GM12878 (cell line): ENCODE measurements around the gene PRSS50.

Source experiments
- CBFB ChIP-seq: IDR thresholded peaks from 2 replicates; pipeline ENCODE4 v1.6.1; 2016; ENCODE audit warnings: antibody characterized with exemption, low read depth
- SIN3A ChIP-seq: IDR thresholded peaks from 2 replicates; pipeline ENCODE4 v1.6.1; 2012; ENCODE audit warnings: low read depth, low read length, improper control_type of control experiment
- USF2 ChIP-seq: IDR thresholded peaks from 2 replicates; pipeline ENCODE4 v1.6.1; 2011; ENCODE audit warnings: low read depth, low read length, improper control_type of control experiment, borderline replicate concordance
- TF ChIP-seq, protein P1 (sequence below), 3 experiments: IDR thresholded peaks in 2 of 3; conservative IDR thresholded peaks in 1 of 3; 2 replicates each; pipeline ENCODE4 v1.5.1; 2011; ENCODE audit warnings: low read depth in 3 of 3, low read length in 3 of 3, mild to moderate bottlenecking in 3 of 3, control low read depth in 2 of 3, moderate library complexity in 2 of 3, inconsistent platforms in 1 of 3, mixed read lengths in 1 of 3; ENCODE audit not compliant: control insufficient read depth in 2 of 3, insufficient read depth in 1 of 3; ENCODE audit errors: extremely low read depth in 1 of 3

GRCh38 chr3:46665763-46666452 lies 51.8 kb downstream of the PRSS50 start:
- TF ChIP-seq CBFB (no peak), SIN3A (no peak), USF2 (no peak)
- TF ChIP-seq, protein P1, sequence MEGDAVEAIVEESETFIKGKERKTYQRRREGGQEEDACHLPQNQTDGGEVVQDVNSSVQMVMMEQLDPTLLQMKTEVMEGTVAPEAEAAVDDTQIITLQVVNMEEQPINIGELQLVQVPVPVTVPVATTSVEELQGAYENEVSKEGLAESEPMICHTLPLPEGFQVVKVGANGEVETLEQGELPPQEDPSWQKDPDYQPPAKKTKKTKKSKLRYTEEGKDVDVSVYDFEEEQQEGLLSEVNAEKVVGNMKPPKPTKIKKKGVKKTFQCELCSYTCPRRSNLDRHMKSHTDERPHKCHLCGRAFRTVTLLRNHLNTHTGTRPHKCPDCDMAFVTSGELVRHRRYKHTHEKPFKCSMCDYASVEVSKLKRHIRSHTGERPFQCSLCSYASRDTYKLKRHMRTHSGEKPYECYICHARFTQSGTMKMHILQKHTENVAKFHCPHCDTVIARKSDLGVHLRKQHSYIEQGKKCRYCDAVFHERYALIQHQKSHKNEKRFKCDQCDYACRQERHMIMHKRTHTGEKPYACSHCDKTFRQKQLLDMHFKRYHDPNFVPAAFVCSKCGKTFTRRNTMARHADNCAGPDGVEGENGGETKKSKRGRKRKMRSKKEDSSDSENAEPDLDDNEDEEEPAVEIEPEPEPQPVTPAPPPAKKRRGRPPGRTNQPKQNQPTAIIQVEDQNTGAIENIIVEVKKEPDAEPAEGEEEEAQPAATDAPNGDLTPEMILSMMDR (IDR thresholded peaks at IDR 0.05 in 2 of 3, conservative IDR thresholded peaks at IDR 0.05 in 1 of 3; ENCODE audit: control insufficient read depth in 2 of 3, extremely low read depth in 1 of 3, insufficient read depth in 1 of 3, low read depth in 3 of 3, low read length in 3 of 3): no peak
